ENCODE measurements around the gene ZNF530. TPM values are rescaled to one million over a fixed set of nuclear protein-coding genes. Genes with fewer than 3 reads are reported as not detected.
A peak's percentile ranks its signal among the peaks of the same experiment; 100 is the strongest.

The ZNF530 gene
- total RNA-seq, 1 donor from 2014 or later, result 3.9 TPM

DNA sequence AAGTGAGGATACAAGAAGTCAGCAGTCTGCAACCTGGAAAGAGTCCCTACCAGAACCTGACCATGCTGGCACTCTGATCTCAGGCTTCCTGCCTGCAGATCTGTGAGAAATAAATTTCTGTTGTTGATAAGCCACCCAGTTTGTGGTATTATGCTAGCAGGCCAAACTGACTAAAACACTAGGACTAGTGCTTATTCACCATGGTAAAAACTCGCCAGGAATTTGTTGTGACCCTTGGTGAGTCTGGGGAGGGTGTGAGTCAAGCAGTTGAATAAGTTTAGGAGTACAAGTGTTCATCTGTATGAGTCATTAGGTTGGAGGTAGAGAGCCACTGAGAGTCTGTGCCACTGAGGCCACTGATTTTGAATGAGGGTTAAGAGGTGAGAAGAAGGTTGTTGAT is 12.2 kb upstream of the ZNF530 start:
- DNase-seq (ENCODE audit: low read depth) (peak; percentile 66), FAIRE-seq (no peak)
- Histone ChIP-seq H3K4me3 (ENCODE audit: low read depth, low read length) (no peak overlapping the region), H3K27me3 (ENCODE audit: control insufficient read depth, insufficient read depth, low read length) (no peaks in the 10 kb centered on the region), H3K36me3 (ENCODE audit: control insufficient read depth, insufficient read depth, low read length) (peaks cover 8% of the 10 kb centered on the region)
- TF ChIP-seq, protein P1, sequence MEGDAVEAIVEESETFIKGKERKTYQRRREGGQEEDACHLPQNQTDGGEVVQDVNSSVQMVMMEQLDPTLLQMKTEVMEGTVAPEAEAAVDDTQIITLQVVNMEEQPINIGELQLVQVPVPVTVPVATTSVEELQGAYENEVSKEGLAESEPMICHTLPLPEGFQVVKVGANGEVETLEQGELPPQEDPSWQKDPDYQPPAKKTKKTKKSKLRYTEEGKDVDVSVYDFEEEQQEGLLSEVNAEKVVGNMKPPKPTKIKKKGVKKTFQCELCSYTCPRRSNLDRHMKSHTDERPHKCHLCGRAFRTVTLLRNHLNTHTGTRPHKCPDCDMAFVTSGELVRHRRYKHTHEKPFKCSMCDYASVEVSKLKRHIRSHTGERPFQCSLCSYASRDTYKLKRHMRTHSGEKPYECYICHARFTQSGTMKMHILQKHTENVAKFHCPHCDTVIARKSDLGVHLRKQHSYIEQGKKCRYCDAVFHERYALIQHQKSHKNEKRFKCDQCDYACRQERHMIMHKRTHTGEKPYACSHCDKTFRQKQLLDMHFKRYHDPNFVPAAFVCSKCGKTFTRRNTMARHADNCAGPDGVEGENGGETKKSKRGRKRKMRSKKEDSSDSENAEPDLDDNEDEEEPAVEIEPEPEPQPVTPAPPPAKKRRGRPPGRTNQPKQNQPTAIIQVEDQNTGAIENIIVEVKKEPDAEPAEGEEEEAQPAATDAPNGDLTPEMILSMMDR (IDR thresholded peaks at IDR 0.05; ENCODE audit: insufficient read depth, low read length, severe bottlenecking), result no peak

DNA sequence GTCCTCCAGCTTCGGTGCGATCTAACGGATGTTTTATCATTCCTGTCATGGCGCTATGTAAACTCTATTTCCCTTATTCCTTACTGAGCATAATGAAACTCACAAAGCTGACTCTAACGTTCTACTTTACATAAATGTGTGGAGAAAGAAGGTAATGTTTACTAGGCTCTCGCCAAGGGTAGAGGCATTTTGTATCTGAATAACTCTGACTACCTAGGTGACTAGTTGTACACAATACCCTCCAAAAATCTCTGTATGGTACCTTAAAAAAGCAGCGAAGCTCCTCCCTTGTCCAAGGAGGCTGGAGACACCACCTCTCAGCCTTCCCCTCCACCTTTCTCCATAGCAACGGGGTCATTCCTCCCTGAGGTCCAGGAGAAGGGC is 316 bp upstream of the ZNF530 start:
- FAIRE-seq, result no peak
- Histone ChIP-seq H3K36me3 (ENCODE audit: control insufficient read depth, insufficient read depth, low read length) (no peaks in the 10 kb centered on the region), H3K27me3 (ENCODE audit: control insufficient read depth, insufficient read depth, low read length) (no peaks in the 10 kb centered on the region), H3K4me3 (ENCODE audit: low read depth, low read length) (peak overlapping the region; percentile 76)
- TF ChIP-seq, protein P1 (IDR thresholded peaks at IDR 0.05; ENCODE audit: insufficient read depth, low read length, severe bottlenecking), result no peak
- no peak for DNase-seq (ENCODE audit: low read depth)

DNA sequence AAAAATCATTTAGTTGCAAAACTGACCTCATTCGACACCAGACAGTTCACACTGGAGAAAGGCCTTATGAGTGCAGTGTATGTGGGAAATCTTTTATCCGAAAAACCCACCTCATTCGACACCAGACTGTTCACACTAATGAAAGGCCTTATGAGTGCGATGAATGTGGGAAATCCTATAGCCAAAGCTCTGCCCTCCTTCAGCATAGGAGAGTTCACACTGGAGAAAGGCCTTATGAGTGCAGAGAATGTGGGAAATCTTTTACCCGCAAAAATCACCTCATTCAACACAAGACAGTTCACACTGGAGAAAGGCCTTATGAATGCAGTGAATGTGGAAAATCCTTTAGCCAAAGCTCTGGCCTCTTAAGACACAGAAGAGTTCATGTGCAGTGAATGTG is 7.2 kb downstream of the ZNF530 start:
- Histone ChIP-seq H3K4me3 (ENCODE audit: low read depth, low read length) (no peak overlapping the region), H3K27me3 (ENCODE audit: control insufficient read depth, insufficient read depth, low read length) (no peaks in the 10 kb centered on the region), H3K36me3 (ENCODE audit: control insufficient read depth, insufficient read depth, low read length) (peaks cover 4% of the 10 kb centered on the region)
- FAIRE-seq (peak; percentile 23), DNase-seq (ENCODE audit: low read depth) (no peak)
- TF ChIP-seq, protein P1 (IDR thresholded peaks at IDR 0.05; ENCODE audit: insufficient read depth, low read length, severe bottlenecking), result no peak

DNA sequence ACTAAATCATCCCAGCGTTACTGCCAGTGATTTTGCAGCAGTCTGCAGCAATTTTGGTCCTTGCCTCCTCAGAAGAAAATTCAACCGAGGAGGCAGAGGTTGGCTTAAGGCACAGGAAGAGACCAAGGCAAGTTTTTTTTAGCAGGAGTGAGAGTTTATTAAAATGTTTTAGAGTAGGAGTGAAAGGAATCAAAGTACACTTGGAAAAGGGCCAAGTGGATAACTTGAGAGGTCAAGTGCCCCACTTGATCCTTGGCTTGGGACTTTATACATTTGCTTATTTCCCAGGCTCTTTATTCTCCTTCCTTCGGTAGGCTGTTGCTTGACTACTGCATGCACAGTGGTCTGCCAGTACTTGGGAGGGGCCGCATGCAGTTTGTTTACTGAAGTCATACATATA is 11.4 kb downstream of the ZNF530 start:
- TF ChIP-seq, protein P1 (IDR thresholded peaks at IDR 0.05; ENCODE audit: insufficient read depth, low read length, severe bottlenecking), result no peak
- no peak for FAIRE-seq
- Histone ChIP-seq H3K36me3 (ENCODE audit: control insufficient read depth, insufficient read depth, low read length) (peaks cover 6% of the 10 kb centered on the region), H3K27me3 (ENCODE audit: control insufficient read depth, insufficient read depth, low read length) (no peaks in the 10 kb centered on the region), H3K4me3 (ENCODE audit: low read depth, low read length) (no peak overlapping the region)
- no peak for DNase-seq (ENCODE audit: low read depth)

DNA sequence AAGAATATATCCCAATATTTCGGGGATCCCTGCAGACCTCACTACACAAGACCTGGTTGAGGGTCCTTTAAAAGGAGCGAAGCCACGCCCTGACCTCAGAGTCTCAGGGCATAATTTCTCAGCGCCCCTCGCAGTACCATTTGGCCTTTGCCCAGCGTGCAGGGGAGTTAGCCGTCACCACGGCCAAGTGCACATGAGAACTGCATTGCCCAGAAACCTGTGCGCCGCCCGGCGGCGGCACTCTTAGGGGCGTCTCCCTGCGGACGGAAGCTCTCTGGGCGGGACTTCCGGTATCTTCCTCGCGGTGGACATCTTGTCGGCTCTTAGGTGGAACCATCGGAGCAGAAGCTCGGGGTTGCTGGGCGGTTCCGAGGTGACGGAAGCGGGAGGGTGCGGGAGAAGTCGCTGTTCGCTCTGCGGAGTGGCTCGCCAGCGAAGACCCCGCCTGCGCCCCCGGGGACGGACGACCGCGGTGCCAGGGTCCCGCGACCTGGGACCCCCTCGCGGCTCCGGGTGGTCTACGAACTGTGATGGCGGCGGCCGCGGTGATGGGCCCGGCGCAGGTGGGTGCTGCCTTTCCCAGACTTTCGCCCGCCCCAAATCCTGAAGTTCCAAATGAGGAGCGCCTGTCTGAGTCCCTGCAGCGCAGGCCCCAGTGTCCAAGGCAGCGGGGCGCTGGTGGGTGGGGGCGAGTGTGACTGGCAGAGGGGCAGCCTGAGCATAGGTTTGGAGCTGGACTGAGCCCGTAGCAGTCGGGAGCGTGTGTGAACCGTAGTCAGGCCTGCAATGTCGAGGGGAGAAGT is 14.5 kb downstream of the ZNF530 start, which contains the start of gene ZNF134:
TSS of gene ZNF134 (plus strand) at position 302 of the 803 bp plus-strand sequence. CDS start 5,227 bp downstream, outside the sequence.
- TF ChIP-seq, protein P1 (IDR thresholded peaks at IDR 0.05; ENCODE audit: insufficient read depth, low read length, severe bottlenecking), result peak; percentile 56
- H3K27me3 ChIP-seq (ENCODE audit: control insufficient read depth, insufficient read depth, low read length), result no peaks in the 10 kb centered on the region
- no peak for FAIRE-seq
- peak; percentile 85 for DNase-seq (ENCODE audit: low read depth)
- peaks cover 21% of the 10 kb centered on the region for H3K36me3 ChIP-seq (ENCODE audit: control insufficient read depth, insufficient read depth, low read length)
- peak within 1 kb of the TSS; percentile 80 for H3K4me3 ChIP-seq (ENCODE audit: low read depth, low read length)

Measured in bronchial epithelial cell (primary cell).